Stimulated activated CD4-positive, alpha-beta T cell treated with anti-CD3 and anti-CD28 coated beads, Interleukin-15, amount 100 ng/mL, for 1 hour (primary cell): ENCODE data around the gene RABGAP1.
"Not testable (repeated sequence)": the region's sequence is repeated elsewhere in the genome, so short reads cannot be mapped to it uniquely, and the experiment has no call there.

ENCODE experiments used
- DNase-seq, 2 donors: peaks; one replicate each; pipeline ENCODE4 v3.0.0-alpha.2; 2020; ENCODE audit warnings: low read depth in 1 of 2, low spot score in 1 of 2

Gene RABGAP1

GRCh38 chr9:122940749-122941581 is at the start of gene RABGAP1:
TSS of gene RABGAP1 (plus strand) at chr9:122941020. CDS start at chr9:122957060, 16,040 bp downstream.
- peak; percentile 97 for DNase-seq

GRCh38 chr9:122897969-122898368 is 42.9 kb upstream of the RABGAP1 start:
- DNase-seq, result no peak

- DNase-seq, result no peak
These were observed 40.0 kb upstream of the RABGAP1 start for GRCh38 chr9:122900791-122901190.

GRCh38 chr9:122904466-122904822 is 36.4 kb upstream of the RABGAP1 start:
- no peak for DNase-seq

GRCh38 chr9:122904823-122905710 is 35.8 kb upstream of the RABGAP1 start, which contains the start of gene RC3H2:
TSS of gene RC3H2 (minus strand) at chr9:122905359. CDS start at chr9:122897509, 7,850 bp downstream.
- peak; percentile 86 to 92 for DNase-seq

GRCh38 chr9:122906122-122906521 is 34.7 kb upstream of the RABGAP1 start:
- DNase-seq, result not testable (repeated sequence)

- no peak for DNase-seq
These were observed 28.2 kb upstream of the RABGAP1 start for GRCh38 chr9:122912671-122912963.

- DNase-seq, result peak; percentile 46 to 48
These were observed 27.7 kb upstream of the RABGAP1 start, which contains the start of gene ZBTB6 for GRCh38 chr9:122912964-122913673. TSS of gene ZBTB6 (minus strand) at chr9:122913323. CDS start at chr9:122912072, 1,251 bp downstream.

GRCh38 chr9:122918310-122918709 is 22.5 kb upstream of the RABGAP1 start:
- no peak for DNase-seq

GRCh38 chr9:122922713-122923112 is 18.1 kb upstream of the RABGAP1 start:
- DNase-seq, result no peak

GRCh38 chr9:122923947-122924346 is 16.9 kb upstream of the RABGAP1 start:
- DNase-seq, result no peak

GRCh38 chr9:122929796-122930354 is 10.9 kb upstream of the RABGAP1 start:
- DNase-seq, result no peak

- no peak for DNase-seq
These were observed 10.1 kb upstream of the RABGAP1 start for GRCh38 chr9:122930541-122931225.

GRCh38 chr9:122931226-122932121 is 9.3 kb upstream of the RABGAP1 start, which contains the start of gene ZBTB26:
TSS of gene ZBTB26 (minus strand) at chr9:122931512. CDS start at chr9:122919934, 11,578 bp downstream.
- peak; percentile 73 to 80 for DNase-seq

GRCh38 chr9:122936464-122936863 is 4.4 kb upstream of the RABGAP1 start:
- no peak for DNase-seq

- DNase-seq, result no peak
These were observed 3.9 kb upstream of the RABGAP1 start for GRCh38 chr9:122936883-122937282.

GRCh38 chr9:122939601-122940000 is 1.2 kb upstream of the RABGAP1 start:
- no peak for DNase-seq

- peak in 1 of 2 donors; percentile 5 for DNase-seq
These were observed 419 bp upstream of the RABGAP1 start for GRCh38 chr9:122940454-122940748.

- DNase-seq, result no peak
These were observed 888 bp downstream of the RABGAP1 start for GRCh38 chr9:122941582-122942234.
